Esophagus muscularis mucosa (tissue), 3 donors: ENCODE data around the gene TTC7B.

Source experiments
- CTCF ChIP-seq, 3 experiments: fragments of 200-600 bp in 2 of 3; fragments of 450-650 bp in 1 of 3; sonication (generic) in 2 of 3; IDR thresholded peaks; one replicate each; pipeline ENCODE4 v1.5.1; 2017 to 2019; ENCODE audit warnings: antibody characterized with exemption in 3 of 3, mild to moderate bottlenecking in 2 of 3, moderate library complexity in 1 of 3
- POLR2A ChIP-seq: fragments of 450-650 bp; IDR thresholded peaks from one replicate; pipeline ENCODE4 v1.6.1; 2017; ENCODE audit warnings: antibody characterized with exemption, moderate library complexity, mild to moderate bottlenecking, low read depth
- POLR2AphosphoS5 ChIP-seq, 2 donors: sonication (generic); formaldehyde crosslinking; IDR thresholded peaks; one replicate each; pipeline ENCODE4 v1.6.1; 2017; ENCODE audit warnings: antibody characterized with exemption in 2 of 2

- TF ChIP-seq POLR2A (no peak), CTCF (IDR thresholded peaks at IDR 0.05) (no peak), POLR2AphosphoS5 (IDR thresholded peaks at IDR 0.05) (no peak)
Observed at GRCh38 chr14:90575781-90576180, 240.4 kb downstream of the TTC7B start.
